ENCODE data around the gene MS4A7. TPM values are rescaled to one million over a fixed set of nuclear protein-coding genes. Genes with fewer than 3 reads are reported as not detected.

Gene MS4A7, protein sequence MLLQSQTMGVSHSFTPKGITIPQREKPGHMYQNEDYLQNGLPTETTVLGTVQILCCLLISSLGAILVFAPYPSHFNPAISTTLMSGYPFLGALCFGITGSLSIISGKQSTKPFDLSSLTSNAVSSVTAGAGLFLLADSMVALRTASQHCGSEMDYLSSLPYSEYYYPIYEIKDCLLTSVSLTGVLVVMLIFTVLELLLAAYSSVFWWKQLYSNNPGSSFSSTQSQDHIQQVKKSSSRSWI
- not detected in 2 replicates for total RNA-seq (ENCODE audit: low replicate concordance)

DNA sequence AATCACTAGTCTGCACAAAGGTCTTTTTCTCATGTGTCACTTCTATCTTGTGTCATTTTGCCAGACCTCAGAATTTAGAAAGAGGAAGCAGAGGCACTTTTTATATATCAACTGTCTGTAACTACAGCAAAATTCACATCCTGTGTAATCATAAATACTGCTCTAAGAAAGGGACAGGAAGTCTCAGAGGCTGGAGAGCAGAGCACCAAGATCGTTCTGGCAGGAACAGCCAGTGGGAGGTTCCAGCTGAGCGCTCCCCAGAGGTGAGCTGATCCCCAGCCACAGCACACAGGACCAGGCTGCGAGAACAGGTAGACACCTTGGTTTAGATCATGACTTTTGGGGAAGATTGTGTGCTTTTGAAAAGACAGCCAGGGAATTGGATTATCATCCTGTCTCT is at the start of gene MS4A7:
Gene MS4A7 (plus strand): TSS at position 179 of the 400 bp plus-strand sequence. CDS start 4,610 bp downstream, outside the sequence.
- DNase-seq (ENCODE audit: low read depth), result no peak
- H3K4me3 ChIP-seq (ENCODE audit: low read depth, low read length), result no peak within 1 kb of the TSS
- TF ChIP-seq, protein P1, sequence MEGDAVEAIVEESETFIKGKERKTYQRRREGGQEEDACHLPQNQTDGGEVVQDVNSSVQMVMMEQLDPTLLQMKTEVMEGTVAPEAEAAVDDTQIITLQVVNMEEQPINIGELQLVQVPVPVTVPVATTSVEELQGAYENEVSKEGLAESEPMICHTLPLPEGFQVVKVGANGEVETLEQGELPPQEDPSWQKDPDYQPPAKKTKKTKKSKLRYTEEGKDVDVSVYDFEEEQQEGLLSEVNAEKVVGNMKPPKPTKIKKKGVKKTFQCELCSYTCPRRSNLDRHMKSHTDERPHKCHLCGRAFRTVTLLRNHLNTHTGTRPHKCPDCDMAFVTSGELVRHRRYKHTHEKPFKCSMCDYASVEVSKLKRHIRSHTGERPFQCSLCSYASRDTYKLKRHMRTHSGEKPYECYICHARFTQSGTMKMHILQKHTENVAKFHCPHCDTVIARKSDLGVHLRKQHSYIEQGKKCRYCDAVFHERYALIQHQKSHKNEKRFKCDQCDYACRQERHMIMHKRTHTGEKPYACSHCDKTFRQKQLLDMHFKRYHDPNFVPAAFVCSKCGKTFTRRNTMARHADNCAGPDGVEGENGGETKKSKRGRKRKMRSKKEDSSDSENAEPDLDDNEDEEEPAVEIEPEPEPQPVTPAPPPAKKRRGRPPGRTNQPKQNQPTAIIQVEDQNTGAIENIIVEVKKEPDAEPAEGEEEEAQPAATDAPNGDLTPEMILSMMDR (IDR thresholded peaks at IDR 0.05; ENCODE audit: insufficient read depth, low read length), result no peak

DNA sequence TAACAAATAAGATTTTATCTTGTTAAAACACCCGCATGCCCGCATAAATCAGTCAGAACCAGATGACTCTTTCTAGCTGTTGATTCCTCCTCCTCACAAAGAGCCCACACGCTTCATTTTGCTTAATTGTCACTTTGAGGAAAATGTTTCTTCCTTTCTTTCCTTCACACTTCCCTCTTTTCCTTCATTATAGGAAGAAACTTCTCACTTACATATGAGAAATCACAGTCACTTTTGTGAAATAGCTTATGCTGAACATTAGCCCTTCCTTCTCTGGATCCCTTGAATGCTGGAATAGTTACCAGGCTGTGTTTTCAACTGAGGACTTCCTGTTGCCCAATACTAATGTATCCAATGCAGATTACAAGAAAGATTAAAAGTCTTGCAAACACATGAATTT is 45.5 kb upstream of the MS4A7 start:
- no peak overlapping the region for H3K4me3 ChIP-seq (ENCODE audit: low read depth, low read length)
- no peak for DNase-seq (ENCODE audit: low read depth)
- TF ChIP-seq, protein P1 (IDR thresholded peaks at IDR 0.05; ENCODE audit: insufficient read depth, low read length), result no peak

DNA sequence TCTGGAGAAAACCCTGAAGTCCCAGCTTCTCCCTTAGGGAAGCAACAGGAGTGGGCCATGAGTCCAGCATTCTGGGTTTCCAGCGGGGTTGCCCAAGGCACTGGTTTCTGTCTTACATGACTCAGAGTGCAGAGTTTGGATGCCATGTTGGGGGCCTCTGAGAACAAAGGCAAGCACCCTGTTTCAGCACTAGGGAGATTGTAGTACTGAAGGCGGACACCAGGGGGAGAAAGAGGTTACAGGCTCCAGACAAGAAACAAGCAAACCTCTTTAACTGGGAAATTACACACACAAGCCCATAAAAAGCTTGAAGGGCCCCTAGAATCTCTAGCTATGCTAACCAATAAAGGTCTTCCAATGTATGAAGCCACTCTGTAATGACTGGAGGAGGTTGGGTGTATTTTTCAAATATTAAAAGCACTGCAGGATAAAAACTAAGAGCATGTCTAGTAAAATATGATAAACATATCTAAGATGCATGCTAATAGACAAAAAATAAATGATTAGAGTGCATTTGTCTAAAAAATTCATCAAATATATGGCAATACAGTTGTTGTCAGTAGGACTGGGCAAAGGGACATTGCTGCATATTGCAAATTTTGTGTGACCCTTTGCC is 44.2 kb upstream of the MS4A7 start:
- peak; percentile 21 for DNase-seq (ENCODE audit: low read depth)
- TF ChIP-seq, protein P1 (IDR thresholded peaks at IDR 0.05; ENCODE audit: insufficient read depth, low read length), result peak; percentile 71
- H3K4me3 ChIP-seq (ENCODE audit: low read depth, low read length), result no peak overlapping the region

DNA sequence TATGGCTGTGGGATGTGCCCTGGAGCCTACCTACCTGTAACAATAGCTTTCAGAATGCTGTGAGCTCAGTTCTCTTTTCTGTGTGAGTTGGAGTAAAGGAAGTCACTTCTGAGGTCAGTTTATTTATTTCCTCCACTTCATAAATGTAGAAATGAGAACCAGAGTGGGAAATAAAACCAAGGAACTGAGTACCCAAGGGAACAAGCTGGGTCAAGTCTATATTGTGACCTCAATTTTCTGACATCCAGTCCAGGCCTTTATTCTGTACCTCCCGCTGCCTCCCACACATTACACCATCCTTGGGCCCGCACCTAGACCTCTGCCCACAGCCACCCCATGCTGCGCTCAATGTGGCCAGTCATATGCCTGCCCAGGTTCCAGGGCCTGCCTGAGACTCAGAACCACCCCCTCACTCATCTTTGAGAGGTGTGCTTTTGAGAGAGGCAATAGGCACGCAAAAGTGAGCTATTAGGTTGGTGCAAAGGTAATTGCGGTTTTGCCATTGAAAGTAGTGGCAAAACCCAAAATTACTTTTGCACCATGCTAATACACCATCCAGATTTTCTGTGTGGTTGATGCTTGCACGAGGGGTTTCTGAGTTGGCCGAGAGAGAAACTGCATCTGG is 41.5 kb upstream of the MS4A7 start:
- no peak overlapping the region for H3K4me3 ChIP-seq (ENCODE audit: low read depth, low read length)
- TF ChIP-seq, protein P1 (IDR thresholded peaks at IDR 0.05; ENCODE audit: insufficient read depth, low read length), result no peak
- DNase-seq (ENCODE audit: low read depth), result no peak

DNA sequence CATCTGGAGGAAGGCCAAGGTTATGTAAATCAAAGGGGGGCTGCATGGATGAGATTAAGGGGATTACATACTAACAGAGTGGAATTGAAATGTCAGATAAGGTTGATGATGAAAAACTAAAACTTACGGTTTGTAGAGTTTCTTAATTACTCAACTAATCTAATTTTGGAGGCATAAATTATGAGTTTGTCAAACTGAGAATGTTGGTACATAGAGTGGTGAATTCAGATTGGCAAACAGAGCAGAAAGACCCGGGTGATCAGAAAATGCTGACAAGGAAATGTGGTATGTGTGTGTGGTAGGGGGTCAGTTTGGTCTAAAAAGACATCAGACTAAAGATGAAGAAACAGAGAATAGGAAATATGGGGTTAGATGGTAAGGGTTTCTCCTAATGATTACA is 40.3 kb upstream of the MS4A7 start:
- TF ChIP-seq, protein P1 (IDR thresholded peaks at IDR 0.05; ENCODE audit: insufficient read depth, low read length), result no peak
- H3K4me3 ChIP-seq (ENCODE audit: low read depth, low read length), result no peak overlapping the region
- DNase-seq (ENCODE audit: low read depth), result no peak

DNA sequence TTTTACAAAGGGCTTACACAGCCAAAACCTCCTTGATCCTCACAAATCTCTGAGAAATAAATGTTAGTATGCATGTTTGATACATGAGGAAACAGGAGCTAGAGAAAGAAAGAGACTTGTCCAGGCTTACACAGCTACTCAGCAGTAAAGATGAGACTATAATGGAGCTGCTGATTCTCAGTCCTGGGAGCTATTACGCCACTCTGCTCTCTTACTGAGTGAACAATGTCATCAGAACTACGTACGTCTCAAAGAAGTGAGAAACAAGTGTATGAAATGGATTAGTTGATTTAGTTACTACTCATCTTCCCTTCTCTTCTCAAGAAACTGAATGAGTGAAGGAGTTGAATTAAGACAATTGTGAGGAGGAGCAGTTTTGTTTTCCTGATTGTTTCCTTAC is 39.0 kb upstream of the MS4A7 start:
- TF ChIP-seq, protein P1 (IDR thresholded peaks at IDR 0.05; ENCODE audit: insufficient read depth, low read length), result no peak

More for the DNA sequence above, 39.0 kb upstream of the MS4A7 start:
- no peak for DNase-seq (ENCODE audit: low read depth)
- no peak overlapping the region for H3K4me3 ChIP-seq (ENCODE audit: low read depth, low read length)

Data from fibroblast of the aortic adventitia (primary cell).